A549 (cell line): Measurements from ENCODE around the gene SRSF4.

Source experiments
- BCL3 ChIP-seq: fragments of >200 bp; sonication (Bioruptor Twin); formaldehyde crosslinking; IDR thresholded peaks from 3 replicates; pipeline ENCODE4 v1.6.1; 2016
- CBX2 ChIP-seq: fragments of 200-600 bp; sonication (generic); IDR thresholded peaks from 2 replicates; pipeline ENCODE4 v1.6.1; 2016; ENCODE audit warnings: low read depth, mild to moderate bottlenecking, borderline replicate concordance
- CTCF ChIP-seq: fragments of >200 bp; sonication (Bioruptor Twin); formaldehyde crosslinking; IDR thresholded peaks from 3 replicates; pipeline ENCODE4 v1.5.1; 2016
- HOXB5 ChIP-seq: fragments of 250-450 bp; sonication (Bioruptor Pico); IDR thresholded peaks from 2 replicates; pipeline ENCODE4 v1.5.0; 2020; ENCODE audit warnings: mild to moderate bottlenecking, moderate library complexity
- KDM5A ChIP-seq: fragments of 200-600 bp; sonication (generic); IDR thresholded peaks from 2 replicates; pipeline ENCODE4 v1.6.1; 2016; ENCODE audit warnings: antibody characterized with exemption, mild to moderate bottlenecking
- MAX ChIP-seq: IDR thresholded peaks from 2 replicates; pipeline ENCODE4 v1.6.1; 2012
- RCOR1 ChIP-seq: fragments of 150-350 bp; IDR thresholded peaks from 2 replicates; pipeline ENCODE4 v1.6.1; 2014; ENCODE audit warnings: antibody characterized with exemption, low read length, low read depth
- RFX5 ChIP-seq: fragments of 450-650 bp; IDR thresholded peaks from 2 replicates; pipeline ENCODE4 v1.7.1; 2014; ENCODE audit warnings: antibody characterized with exemption, mild to moderate bottlenecking, moderate library complexity
- USF2 ChIP-seq: fragments of 450-650 bp; IDR thresholded peaks from 2 replicates; pipeline ENCODE4 v1.6.1; 2014; ENCODE audit warnings: antibody characterized with exemption

- no peak for TF ChIP-seq CTCF
- TF ChIP-seq USF2 = no peak
- no peak for TF ChIP-seq CBX2
- no peak for TF ChIP-seq MAX
- no peak for TF ChIP-seq RCOR1
- no peak for TF ChIP-seq RFX5
- no peak for TF ChIP-seq KDM5A
- TF ChIP-seq BCL3 = no peak
- TF ChIP-seq HOXB5 (CRISPR knock-in tag) = no peak
Measured at GRCh38 chr1:29119121-29119929, 62.4 kb downstream of the SRSF4 start.
